ENCODE measurements around the gene GRK3.

DNA sequence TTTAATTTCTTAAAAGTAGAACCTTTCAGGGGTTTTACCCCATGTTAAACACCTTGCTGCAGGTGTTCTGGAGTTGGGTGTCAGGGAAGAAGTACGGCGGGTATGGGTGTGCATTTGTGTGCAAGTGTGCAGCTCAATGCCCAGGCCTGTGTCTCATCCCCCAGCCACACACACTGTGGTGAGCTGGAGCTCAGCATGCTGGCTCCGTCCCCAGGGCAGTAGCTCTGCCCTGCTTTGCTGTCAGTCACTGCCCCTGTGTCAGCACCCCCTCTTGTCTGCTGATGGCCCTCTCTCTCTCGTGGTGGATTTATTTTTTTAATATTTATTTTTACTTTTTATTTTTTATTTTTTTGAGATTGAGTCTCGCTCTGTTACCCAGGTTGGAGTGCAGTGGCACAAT is 141.7 kb downstream of the GRK3 start:
- TF ChIP-seq, protein P1, sequence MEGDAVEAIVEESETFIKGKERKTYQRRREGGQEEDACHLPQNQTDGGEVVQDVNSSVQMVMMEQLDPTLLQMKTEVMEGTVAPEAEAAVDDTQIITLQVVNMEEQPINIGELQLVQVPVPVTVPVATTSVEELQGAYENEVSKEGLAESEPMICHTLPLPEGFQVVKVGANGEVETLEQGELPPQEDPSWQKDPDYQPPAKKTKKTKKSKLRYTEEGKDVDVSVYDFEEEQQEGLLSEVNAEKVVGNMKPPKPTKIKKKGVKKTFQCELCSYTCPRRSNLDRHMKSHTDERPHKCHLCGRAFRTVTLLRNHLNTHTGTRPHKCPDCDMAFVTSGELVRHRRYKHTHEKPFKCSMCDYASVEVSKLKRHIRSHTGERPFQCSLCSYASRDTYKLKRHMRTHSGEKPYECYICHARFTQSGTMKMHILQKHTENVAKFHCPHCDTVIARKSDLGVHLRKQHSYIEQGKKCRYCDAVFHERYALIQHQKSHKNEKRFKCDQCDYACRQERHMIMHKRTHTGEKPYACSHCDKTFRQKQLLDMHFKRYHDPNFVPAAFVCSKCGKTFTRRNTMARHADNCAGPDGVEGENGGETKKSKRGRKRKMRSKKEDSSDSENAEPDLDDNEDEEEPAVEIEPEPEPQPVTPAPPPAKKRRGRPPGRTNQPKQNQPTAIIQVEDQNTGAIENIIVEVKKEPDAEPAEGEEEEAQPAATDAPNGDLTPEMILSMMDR (conservative IDR thresholded peaks at IDR 0.05; ENCODE audit: low read depth, low read length): no peak
- no peak for TF ChIP-seq EZH2 (IDR thresholded peaks at IDR 0.05; ENCODE audit: borderline replicate concordance, low read depth, low read length, poor library complexity, severe bottlenecking)

Measured in A673 (cell line).